ENCODE measurements around the gene TRAPPC12.
"Not testable (repeated sequence)": the region's sequence is repeated elsewhere in the genome, so short reads cannot be mapped to it uniquely, and the experiment has no call there.

TRAPPC12 gene

GRCh38 chr2:3369340-3370181, 9.9 kb upstream of the TRAPPC12 start:
- not testable (repeated sequence) for DNase-seq (ENCODE audit: low read depth)

GRCh38 chr2:3376821-3377220, 2.7 kb upstream of the TRAPPC12 start:
- no peak for DNase-seq (ENCODE audit: low read depth)

GRCh38 chr2:3377279-3377611, 2.2 kb upstream of the TRAPPC12 start:
- peak; percentile 17 for DNase-seq (ENCODE audit: low read depth)

GRCh38 chr2:3377612-3378432, 1.7 kb upstream of the TRAPPC12 start, which contains the start of gene EIPR1:
TSS of gene EIPR1 (minus strand) at chr2:3377818. CDS start at chr2:3377689, 129 bp downstream.
- DNase-seq (ENCODE audit: low read depth) = peak; percentile 97

- DNase-seq (ENCODE audit: low read depth) = no peak
Observed at GRCh38 chr2:3379339-3379646, 201 bp upstream of the TRAPPC12 start.

GRCh38 chr2:3386448-3386958, 7.0 kb downstream of the TRAPPC12 start:
- DNase-seq (ENCODE audit: low read depth) = no peak

- no peak for DNase-seq (ENCODE audit: low read depth)
Observed at GRCh38 chr2:3387011-3387410, 7.5 kb downstream of the TRAPPC12 start.

GRCh38 chr2:3387644-3388411, 8.3 kb downstream of the TRAPPC12 start:
- no peak for DNase-seq (ENCODE audit: low read depth)

GRCh38 chr2:3388412-3388738, 8.9 kb downstream of the TRAPPC12 start:
- DNase-seq (ENCODE audit: low read depth) = no peak

- no peak for DNase-seq (ENCODE audit: low read depth)
Observed at GRCh38 chr2:3389193-3389592, 9.7 kb downstream of the TRAPPC12 start.

- DNase-seq (ENCODE audit: low read depth) = no peak
Observed at GRCh38 chr2:3390041-3390440, 10.5 kb downstream of the TRAPPC12 start.

- no peak for DNase-seq (ENCODE audit: low read depth)
Observed at GRCh38 chr2:3392216-3392615, 12.7 kb downstream of the TRAPPC12 start.

GRCh38 chr2:3396920-3397559, 17.5 kb downstream of the TRAPPC12 start:
- no peak for DNase-seq (ENCODE audit: low read depth)

- no peak for DNase-seq (ENCODE audit: low read depth)
Observed at GRCh38 chr2:3398857-3399256, 19.4 kb downstream of the TRAPPC12 start.

- no peak for DNase-seq (ENCODE audit: low read depth)
Observed at GRCh38 chr2:3399381-3399780, 19.9 kb downstream of the TRAPPC12 start.

- no peak for DNase-seq (ENCODE audit: low read depth)
Observed at GRCh38 chr2:3399829-3400228, 20.3 kb downstream of the TRAPPC12 start.

- no peak for DNase-seq (ENCODE audit: low read depth)
Observed at GRCh38 chr2:3403587-3404334, 24.3 kb downstream of the TRAPPC12 start.

GRCh38 chr2:3404349-3404894, 24.9 kb downstream of the TRAPPC12 start:
- no peak for DNase-seq (ENCODE audit: low read depth)

- DNase-seq (ENCODE audit: low read depth) = no peak
Observed at GRCh38 chr2:3405307-3405706, 25.8 kb downstream of the TRAPPC12 start.

GRCh38 chr2:3405876-3406275, 26.4 kb downstream of the TRAPPC12 start:
- DNase-seq (ENCODE audit: low read depth) = no peak

GRCh38 chr2:3406501-3406900, 27.0 kb downstream of the TRAPPC12 start:
- DNase-seq (ENCODE audit: low read depth) = no peak

Data from fibroblast of gingiva (primary cell).